Measurements from ENCODE around the gene GAPVD1.

GRCh38 chr9:125412166-125412565, 150.5 kb downstream of the GAPVD1 start:
- TF ChIP-seq EP300 (IDR thresholded peaks at IDR 0.05) (no peak), CTCF (IDR thresholded peaks at IDR 0.05) (no peak)
